Activated CD4-positive, alpha-beta T cell treated with anti-CD3 and anti-CD28 coated beads, Interleukin-2, amount 50 U/mL, for 16 hours (primary cell): Measurements from ENCODE around the gene LVRN.

Experiments
- DNase-seq: peaks from one replicate; pipeline ENCODE4 v3.0.0-alpha.2; 2020

LVRN gene

GRCh38 chr5:115961381-115962238 is 665 bp upstream of the LVRN start:
- DNase-seq: no peak

GRCh38 chr5:115962565-115963402 is 509 bp downstream of the LVRN start:
- no peak for DNase-seq

- DNase-seq: no peak
Observed at GRCh38 chr5:115963566-115963965, 1.3 kb downstream of the LVRN start.

GRCh38 chr5:115968770-115969169 is 6.5 kb downstream of the LVRN start:
- DNase-seq: no peak

GRCh38 chr5:115977096-115977495 is 14.8 kb downstream of the LVRN start:
- DNase-seq: no peak

GRCh38 chr5:115977988-115978387 is 15.7 kb downstream of the LVRN start:
- DNase-seq: no peak

- DNase-seq: no peak
Observed at GRCh38 chr5:115978779-115979178, 16.5 kb downstream of the LVRN start.

GRCh38 chr5:115979201-115980041 is 17.1 kb downstream of the LVRN start:
- DNase-seq: no peak

- DNase-seq: no peak
Observed at GRCh38 chr5:115983519-115983918, 21.2 kb downstream of the LVRN start.

GRCh38 chr5:115985802-115986757 is 23.8 kb downstream of the LVRN start:
- no peak for DNase-seq

- no peak for DNase-seq
Observed at GRCh38 chr5:115988002-115988401, 25.7 kb downstream of the LVRN start.

- DNase-seq: no peak
Observed at GRCh38 chr5:115992848-115993350, 30.6 kb downstream of the LVRN start.

- no peak for DNase-seq
Observed at GRCh38 chr5:115995351-115995750, 33.1 kb downstream of the LVRN start.

- DNase-seq: no peak
Observed at GRCh38 chr5:116002116-116002906, 40.0 kb downstream of the LVRN start.

- DNase-seq: no peak
Observed at GRCh38 chr5:116004248-116004647, 42.0 kb downstream of the LVRN start.

- no peak for DNase-seq
Observed at GRCh38 chr5:116009806-116010205, 47.5 kb downstream of the LVRN start.

GRCh38 chr5:116011046-116011445 is 48.8 kb downstream of the LVRN start:
- no peak for DNase-seq

- no peak for DNase-seq
Observed at GRCh38 chr5:116013207-116013785, 51.0 kb downstream of the LVRN start.

GRCh38 chr5:116013936-116014335 is 51.7 kb downstream of the LVRN start:
- DNase-seq: no peak

- DNase-seq: no peak
Observed at GRCh38 chr5:116023619-116024018, 61.3 kb downstream of the LVRN start.
